ENCODE data around the gene ZFAND6. TPM values are rescaled to one million over a fixed set of nuclear protein-coding genes. Genes with fewer than 3 reads are reported as not detected.

ZFAND6 gene
- total RNA-seq, 4 donors from 2014 or later: 71.1 to 102 (median 82.5) TPM

DNA sequence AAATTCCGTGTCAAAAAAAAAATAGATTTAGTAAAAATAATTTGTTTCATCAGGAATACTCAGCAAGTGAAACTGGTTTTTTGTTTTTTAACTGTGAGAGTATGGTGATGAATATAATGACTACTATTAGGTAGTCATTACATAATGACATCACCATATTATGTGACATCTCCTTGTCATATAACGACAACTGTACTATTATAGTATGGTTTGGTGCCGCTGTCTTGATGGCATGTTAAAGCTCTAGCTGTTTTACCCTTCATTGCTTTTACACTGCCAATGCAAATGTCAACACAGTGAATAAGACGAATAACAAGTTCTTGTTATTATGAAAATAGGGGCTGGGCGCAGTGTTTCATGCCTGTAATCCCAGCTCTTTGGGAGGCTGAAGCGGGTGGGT, 47.7 kb downstream of the ZFAND6 start:
- DNase-seq: no peak
- intact Hi-C loops (cut with DNase I): no loop called here
- no peak for TF ChIP-seq POLR2A (IDR thresholded peaks at IDR 0.05)
- TF ChIP-seq, protein P1, sequence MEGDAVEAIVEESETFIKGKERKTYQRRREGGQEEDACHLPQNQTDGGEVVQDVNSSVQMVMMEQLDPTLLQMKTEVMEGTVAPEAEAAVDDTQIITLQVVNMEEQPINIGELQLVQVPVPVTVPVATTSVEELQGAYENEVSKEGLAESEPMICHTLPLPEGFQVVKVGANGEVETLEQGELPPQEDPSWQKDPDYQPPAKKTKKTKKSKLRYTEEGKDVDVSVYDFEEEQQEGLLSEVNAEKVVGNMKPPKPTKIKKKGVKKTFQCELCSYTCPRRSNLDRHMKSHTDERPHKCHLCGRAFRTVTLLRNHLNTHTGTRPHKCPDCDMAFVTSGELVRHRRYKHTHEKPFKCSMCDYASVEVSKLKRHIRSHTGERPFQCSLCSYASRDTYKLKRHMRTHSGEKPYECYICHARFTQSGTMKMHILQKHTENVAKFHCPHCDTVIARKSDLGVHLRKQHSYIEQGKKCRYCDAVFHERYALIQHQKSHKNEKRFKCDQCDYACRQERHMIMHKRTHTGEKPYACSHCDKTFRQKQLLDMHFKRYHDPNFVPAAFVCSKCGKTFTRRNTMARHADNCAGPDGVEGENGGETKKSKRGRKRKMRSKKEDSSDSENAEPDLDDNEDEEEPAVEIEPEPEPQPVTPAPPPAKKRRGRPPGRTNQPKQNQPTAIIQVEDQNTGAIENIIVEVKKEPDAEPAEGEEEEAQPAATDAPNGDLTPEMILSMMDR (IDR thresholded peaks at IDR 0.05): no peak
- H3K9me3 ChIP-seq: no peaks in the 10 kb centered on the region
- H3K27me3 ChIP-seq: no peaks in the 10 kb centered on the region
- H3K4me1 ChIP-seq: peaks cover 0 to 39% (median 6%) of the 10 kb centered on the region in 3 donors
- H3K4me3 ChIP-seq: no peak overlapping the region
- WGBS, 2 donors: 75 to 78% methylated on average over 6 of the region's 6 CpGs
- peaks cover 0 to 8% (median 0%) of the 10 kb centered on the region in 3 donors for H3K36me3 ChIP-seq
- H3K27ac ChIP-seq: peak overlapping the region in 2 of 4 donors; percentile 47 to 70

DNA sequence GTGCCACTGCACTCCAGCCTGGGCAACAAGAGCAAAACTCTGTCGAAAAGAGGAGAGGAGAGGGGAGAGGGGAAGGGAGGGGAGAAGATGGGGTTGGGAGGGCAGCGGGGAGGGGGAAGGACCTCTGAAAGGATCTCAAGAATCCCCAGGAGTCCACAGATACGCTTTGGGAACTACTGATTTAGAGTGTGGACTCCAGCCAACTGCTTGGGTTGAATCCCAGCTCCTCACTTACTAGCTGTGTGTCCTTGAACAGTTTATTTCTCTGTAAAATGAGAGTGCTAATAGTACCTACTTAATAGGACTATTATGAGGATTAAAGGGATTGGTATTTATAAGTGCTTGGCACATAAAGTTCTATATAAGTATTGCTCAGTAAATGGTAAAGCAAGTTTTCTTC, 48.3 kb downstream of the ZFAND6 start:
- WGBS, 2 donors: 71 to 79% methylated on average over 2 to 3 of the region's 3 CpGs
- Histone ChIP-seq H3K4me1 (peaks cover 0 to 43% (median 6%) of the 10 kb centered on the region in 3 donors), H3K36me3 (peaks cover 0 to 8% (median 0%) of the 10 kb centered on the region in 3 donors), H3K27ac (peak overlapping the region in 3 of 4 donors; percentile 6 to 44 (median 13)), H3K4me3 (no peak overlapping the region), H3K9me3 (no peaks in the 10 kb centered on the region), H3K27me3 (no peaks in the 10 kb centered on the region)
- TF ChIP-seq POLR2A (IDR thresholded peaks at IDR 0.05): no peak
- TF ChIP-seq, protein P1 (IDR thresholded peaks at IDR 0.05): no peak
- DNase-seq: no peak
- intact Hi-C loops (cut with DNase I): no loop called here

- Histone ChIP-seq H3K36me3 (no peaks in the 10 kb centered on the region), H3K9me3 (no peaks in the 10 kb centered on the region), H3K27ac (peak overlapping the region in 1 of 4 donors; percentile 14), H3K27me3 (no peaks in the 10 kb centered on the region), H3K4me3 (no peak overlapping the region), H3K4me1 (peaks cover 0 to 47% (median 6%) of the 10 kb centered on the region in 3 donors)
- DNase-seq: no peak
- 75 to 81% methylated on average over 3 of the region's 3 CpGs for WGBS, 2 donors
- TF ChIP-seq, protein P1 (IDR thresholded peaks at IDR 0.05): no peak
- TF ChIP-seq POLR2A (IDR thresholded peaks at IDR 0.05): no peak
- intact Hi-C loops (cut with DNase I): no loop called here
Measured at GRCh38 chr15:80109388-80109787, 49.9 kb downstream of the ZFAND6 start.

DNA sequence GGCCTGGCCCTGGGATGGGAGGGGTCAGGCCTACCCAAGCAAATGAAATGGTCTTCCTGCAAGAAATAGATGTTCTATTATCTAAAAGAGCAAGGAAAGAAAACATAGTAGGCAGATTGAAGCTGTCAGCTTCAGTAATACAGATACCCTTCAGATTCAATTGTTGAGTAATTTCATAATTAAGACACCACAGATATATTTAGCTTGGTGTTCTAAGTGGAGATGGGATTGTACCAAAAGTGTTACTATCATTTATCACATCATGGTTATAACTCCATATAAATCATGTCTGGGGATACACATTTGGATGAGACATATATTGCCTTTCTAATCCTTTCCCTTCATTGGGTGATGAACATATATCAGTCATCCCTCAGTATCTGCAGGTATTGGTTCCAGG, 51.4 kb downstream of the ZFAND6 start:
- DNase-seq: no peak
- no peaks in the 10 kb centered on the region for H3K36me3 ChIP-seq
- no peak overlapping the region for H3K4me3 ChIP-seq
- H3K4me1 ChIP-seq: peaks cover 0 to 47% (median 0%) of the 10 kb centered on the region in 3 donors
- H3K27ac ChIP-seq: no peak overlapping the region
- intact Hi-C loops (cut with DNase I): no loop called here
- no peak for TF ChIP-seq POLR2A (IDR thresholded peaks at IDR 0.05)
- TF ChIP-seq, protein P1 (IDR thresholded peaks at IDR 0.05): no peak
- no peaks in the 10 kb centered on the region for H3K27me3 ChIP-seq
- no peaks in the 10 kb centered on the region for H3K9me3 ChIP-seq

- WGBS, 2 donors: 75 to 79% methylated on average over 4 of the region's 4 CpGs
- TF ChIP-seq, protein P1 (IDR thresholded peaks at IDR 0.05): no peak
- TF ChIP-seq POLR2A (IDR thresholded peaks at IDR 0.05): no peak
Measured at GRCh38 chr15:80114114-80114513, 54.6 kb downstream of the ZFAND6 start.

More at GRCh38 chr15:80114114-80114513, 54.6 kb downstream of the ZFAND6 start:
- no peak for DNase-seq
- H3K9me3 ChIP-seq: no peaks in the 10 kb centered on the region
- H3K27ac ChIP-seq: no peak overlapping the region
- H3K4me1 ChIP-seq: peaks cover 0 to 19% (median 0%) of the 10 kb centered on the region in 3 donors
- H3K36me3 ChIP-seq: no peaks in the 10 kb centered on the region
- no peak overlapping the region for H3K4me3 ChIP-seq
- no peaks in the 10 kb centered on the region for H3K27me3 ChIP-seq
- intact Hi-C loops (cut with DNase I): no loop called here

Data from esophagus squamous epithelium (tissue), 5 donors.